HG02588 (cell line): ENCODE data around the gene NAB2.

ENCODE experiments used
- ATAC-seq: cut with Tn5 transposase; IDR thresholded peaks from one replicate; pipeline ENCODE4 v1.9.1; 2021; ENCODE audit warnings: mild to moderate bottlenecking, moderate library complexity; ENCODE audit not compliant: unreplicated experiment

NAB2 gene

DNA sequence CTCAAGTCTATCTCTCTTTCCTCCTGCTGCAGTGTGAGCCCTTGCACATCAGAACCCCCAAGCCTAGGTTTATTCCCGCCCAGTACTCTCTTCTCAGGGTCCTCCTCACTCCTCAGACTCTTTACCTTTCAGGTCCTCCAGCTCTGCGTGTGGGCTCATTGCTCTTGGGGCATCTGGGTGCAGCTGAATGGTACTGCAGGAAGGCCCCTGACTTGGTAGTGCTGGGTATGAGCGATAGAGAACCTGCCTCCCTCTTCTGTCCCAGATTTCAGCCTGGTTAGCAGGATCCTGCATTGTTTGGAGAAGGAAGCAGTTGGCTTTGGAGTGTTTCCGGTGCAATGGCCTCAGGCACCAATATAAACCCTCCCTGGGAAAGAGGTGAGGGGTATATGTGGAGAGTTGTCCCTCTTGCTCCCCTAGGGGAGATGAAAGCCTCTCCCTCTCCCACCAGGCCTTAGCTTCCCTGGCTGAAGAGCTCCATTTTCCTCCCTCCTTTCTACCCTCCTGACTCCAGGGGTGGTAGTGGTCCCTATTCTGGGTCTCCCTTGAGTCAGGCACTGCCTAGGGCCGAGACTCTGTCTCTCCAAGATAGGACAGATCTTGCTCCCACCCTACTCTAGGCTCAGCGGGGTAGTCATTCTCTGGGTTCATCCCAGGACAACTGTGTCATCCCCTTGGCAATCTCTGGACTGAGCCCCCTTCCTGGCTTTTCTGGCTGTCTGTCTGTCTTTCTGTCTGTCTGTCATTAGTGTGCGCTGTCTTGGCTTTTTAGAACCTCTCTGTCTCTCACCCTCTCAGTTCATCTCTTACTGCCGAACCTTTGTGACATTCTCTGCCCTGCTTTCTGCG, 43.2 kb downstream of the NAB2 start:
- no peak for ATAC-seq

DNA sequence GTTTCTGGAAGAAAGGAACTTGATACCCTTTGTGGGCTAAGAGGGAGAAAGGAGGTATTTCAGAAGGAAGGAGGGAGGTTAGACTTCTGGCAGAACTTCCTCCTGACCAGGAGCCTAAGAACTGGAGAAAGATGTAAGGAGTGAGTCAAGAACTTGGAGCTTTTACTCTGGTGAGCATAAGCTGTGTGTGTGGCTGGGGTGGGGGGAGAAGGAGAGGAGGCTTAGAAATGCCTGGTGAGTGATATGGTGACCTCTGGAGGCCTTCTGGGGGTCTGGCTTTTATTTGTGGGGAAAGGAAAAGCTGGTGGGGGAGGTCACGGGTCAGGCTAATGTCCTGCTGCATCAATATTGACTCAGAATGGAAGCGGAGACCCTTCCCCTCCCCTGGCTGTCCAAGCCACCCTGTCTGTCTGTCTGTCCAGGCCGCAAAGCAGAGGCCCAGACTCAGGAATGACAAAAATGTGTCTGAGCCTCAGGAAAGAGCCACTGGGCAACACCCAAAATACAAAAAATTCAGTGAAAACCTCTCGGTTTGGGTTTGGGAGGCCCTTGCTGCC, 44.2 kb downstream of the NAB2 start:
- ATAC-seq, result no peak

DNA sequence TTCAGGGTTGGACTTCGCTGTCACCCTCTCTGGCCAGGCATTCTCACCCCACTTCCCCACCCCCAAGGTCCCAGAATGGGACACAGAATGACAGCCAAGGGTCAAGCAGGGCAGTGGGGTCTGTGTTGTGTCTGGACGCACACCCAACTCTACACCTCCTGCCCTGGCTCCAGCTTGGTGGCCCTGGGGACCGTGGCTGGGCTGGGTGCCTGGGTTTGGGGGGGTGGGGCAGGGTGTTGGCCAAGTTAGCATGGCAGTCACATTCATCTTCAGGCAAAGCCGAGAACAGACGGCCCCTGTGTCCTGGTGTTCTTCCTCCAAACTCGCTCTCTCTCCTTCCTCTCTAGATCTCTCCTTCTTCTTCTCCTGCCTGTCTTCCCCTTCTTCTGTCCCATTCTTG, 45.0 kb downstream of the NAB2 start:
- ATAC-seq, result no peak

DNA sequence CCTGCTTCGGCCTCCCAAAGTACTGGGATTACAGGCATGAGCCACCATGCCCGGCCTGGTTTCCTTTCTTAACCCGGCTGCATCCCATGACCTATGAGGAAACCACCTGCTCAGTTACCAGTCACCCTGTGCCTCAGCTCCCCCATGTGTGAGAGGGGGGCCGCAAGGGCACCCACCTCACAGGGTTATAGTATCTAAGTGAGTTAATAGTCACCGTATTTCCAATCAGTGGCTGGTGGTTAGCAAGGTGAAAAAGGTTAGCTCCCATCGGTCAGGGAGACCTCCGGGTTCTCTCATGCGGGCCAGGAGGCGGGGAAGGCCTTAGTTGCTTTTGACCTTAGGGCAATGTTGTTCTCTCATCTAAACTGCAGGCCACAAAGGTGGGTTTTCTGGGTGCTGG, 46.0 kb downstream of the NAB2 start:
- no peak for ATAC-seq

DNA sequence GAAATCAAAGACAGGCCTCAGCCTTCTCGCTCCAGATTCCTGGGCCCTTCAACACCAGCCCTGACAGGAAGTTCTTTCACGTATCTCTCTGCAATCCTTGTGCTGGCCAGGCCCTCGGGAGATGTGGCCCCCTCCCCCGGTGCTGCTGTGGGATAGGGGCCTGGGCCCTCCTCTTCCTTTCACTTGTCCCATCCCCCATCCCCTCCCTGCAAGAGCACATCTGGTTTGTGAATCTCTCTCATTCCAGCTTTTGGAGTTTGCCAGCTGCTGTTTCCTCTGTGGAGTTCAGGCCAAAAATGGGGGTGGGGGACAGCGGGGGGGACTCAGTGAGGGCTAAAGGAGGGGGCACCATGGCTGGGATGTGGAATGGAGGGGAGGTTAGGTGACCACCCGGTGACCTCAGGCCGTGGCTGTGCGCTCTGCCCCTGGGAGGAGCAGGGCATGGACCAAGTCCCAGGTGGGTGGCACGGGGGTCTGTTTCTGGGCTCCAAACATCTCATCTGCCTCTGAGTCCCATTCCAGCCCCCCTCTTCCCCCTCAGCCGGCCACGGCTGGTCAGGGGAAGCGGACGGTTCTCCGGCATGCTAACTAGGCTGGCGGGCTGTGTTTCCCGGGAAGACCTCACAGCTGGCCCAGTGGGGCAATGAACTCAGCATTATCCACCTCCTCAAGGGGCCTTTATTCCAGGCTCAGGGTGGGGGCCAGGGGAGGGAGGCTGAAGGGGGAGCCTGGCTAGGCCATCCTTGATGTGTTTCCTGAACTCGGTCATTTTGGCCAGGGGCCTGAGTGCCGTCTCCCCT, 46.8 kb downstream of the NAB2 start:
- no peak for ATAC-seq

DNA sequence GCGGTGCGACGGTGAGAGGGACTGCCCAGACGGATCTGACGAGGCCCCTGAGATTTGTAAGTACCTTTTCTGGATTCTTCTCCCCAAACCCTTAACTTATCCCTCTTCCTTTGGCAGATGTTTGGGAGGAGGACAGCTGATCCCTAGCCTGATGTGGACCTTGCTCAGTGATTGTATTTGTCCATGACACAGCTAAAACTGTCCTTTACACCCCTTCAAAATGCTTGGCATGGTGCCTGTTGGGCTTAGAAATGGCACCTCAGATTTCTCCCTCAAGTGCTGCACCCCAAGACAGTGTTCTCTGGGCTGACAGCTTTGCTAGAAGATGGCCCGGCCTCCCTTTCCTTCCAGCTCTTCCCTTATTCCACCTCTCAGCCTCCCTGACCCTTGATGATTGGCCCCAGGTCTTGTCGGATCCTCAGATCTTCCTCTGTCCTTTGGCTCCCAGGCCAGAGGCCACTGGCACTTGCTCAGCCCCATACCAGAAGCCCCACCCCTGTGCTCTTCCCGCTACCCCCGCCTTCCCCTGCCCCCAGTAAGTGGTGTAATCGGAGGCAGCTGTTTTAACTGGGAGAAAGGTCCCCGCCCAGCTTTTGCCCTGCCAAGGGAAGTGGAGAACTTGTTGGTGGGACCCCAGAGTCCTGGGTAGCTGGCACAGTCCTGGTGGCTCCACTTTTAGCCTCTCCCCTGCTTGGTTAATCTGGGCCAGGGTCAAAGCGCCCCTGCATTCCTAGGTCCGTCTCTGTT, 49.8 kb downstream of the NAB2 start:
- no peak for ATAC-seq

DNA sequence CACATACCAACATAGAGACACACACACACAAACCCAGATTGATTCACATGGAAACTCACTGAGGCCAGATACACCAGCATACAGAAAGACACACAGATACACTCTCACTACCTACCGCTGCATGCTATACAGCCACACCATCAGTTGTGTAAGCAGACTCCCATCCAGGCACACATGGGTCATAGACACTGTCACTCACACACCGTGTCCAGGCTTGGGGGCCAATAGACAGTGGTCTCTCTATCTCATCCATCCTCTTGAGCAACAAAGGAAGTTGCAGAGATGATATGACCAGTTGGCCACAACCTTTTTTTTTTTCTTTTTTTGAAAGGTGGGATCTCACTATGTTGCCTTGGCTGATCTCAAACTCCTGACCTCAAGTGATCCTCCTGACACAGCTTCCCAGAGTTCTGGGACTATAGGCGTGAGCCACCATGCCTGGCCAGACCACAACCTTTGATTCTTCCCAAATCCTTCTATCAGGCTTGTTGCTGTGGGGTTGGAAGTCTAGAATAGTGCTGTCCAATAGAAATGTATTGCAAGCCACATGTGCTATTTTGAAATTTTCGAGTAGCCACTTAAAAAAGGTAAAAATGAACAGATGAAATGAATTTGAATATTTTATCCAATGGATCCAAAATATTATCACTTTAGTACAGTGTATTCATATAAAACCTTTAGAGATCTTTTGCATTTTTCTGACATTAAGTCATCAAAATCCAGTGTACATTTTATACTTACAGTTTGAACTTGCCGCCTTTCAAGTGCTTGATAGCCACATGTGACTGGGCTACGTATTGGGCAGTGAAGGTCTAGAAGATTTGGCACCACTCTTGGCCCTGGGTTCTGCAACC, 51.1 kb downstream of the NAB2 start:
- ATAC-seq, result no peak

DNA sequence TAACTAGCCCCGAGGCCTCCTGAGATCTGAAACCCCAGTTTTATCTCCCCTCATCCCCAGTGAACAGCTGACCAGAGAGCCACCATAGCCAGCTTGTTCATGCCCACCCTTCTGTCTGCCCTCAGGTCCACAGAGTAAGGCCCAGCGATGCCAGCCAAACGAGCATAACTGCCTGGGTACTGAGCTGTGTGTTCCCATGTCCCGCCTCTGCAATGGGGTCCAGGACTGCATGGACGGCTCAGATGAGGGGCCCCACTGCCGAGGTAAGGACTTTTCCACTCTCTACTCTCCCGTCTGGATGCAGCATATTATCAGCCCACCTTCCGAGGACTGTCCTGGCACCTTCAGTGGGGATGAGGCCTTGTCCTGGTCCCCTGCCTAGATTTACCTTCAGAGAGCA, 52.3 kb downstream of the NAB2 start:
- no peak for ATAC-seq

DNA sequence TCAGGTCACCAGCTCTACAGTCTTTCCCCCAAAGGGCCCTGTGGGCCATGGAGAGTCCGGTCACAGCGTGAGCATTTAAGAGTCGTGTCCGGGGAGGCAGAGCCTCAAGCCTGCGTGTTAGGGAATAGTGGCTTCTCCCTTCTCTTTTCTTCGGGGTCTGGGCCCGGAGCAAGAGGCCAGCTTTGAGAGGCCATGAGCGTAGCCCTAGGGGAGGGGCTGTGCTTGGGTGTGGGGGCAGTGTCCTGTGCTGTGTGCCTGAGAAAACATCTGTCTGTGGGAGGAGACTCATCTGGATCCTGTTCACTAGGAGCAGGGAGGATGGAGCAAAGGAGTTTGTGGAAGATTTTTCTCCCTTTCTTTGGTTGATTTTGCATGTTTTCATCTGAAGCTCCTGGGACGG, 53.2 kb downstream of the NAB2 start:
- ATAC-seq, result no peak

DNA sequence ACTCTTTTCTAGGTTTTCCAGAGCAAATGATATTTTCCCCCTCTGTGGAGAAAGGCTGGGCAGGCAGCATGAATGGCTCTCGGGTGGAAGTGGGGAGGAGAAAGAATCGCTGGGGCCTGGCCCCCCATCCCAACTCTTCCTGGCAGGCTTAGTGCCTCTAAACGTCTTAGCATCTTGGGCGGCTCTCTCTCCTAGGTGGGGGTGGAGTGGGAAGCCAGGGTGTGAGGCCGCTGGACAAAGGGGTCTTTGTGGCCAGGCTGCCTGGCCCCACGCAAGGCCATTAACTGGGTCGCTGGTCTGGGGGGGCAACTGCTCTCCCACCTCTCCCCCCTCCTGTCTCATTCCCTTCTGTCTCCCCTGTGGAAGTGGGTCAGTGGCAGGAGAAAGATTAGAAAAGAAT, 53.8 kb downstream of the NAB2 start:
- no peak for ATAC-seq

DNA sequence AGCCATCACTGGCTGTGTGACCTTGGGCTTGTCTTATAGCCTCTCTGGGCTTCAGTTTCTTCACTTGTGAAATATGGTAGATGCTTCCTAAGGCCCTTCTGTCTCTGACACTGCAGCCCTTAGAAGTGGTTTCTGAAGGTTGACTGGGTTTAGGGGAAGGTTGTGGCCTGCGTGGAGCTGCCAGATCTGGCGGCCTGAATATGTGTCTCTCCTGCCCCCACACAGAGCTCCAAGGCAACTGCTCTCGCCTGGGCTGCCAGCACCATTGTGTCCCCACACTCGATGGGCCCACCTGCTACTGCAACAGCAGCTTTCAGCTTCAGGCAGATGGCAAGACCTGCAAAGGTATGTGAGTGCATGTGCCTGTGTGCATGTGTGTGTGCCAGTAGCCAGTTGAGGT, 54.5 kb downstream of the NAB2 start:
- ATAC-seq, result no peak
